ENCODE data around the gene EEF2K. TPM values are rescaled to one million over a fixed set of nuclear protein-coding genes. Genes with fewer than 3 reads are reported as not detected.

Gene EEF2K
- total and polyA plus RNA-seq, 2 experiments from 2014 or later: 16.1 to 26.1 TPM

GRCh38 chr16:22325598-22326368 lies 119.7 kb downstream of the EEF2K start:
- Histone ChIP-seq H3K4me1 (ENCODE audit: low read depth) (no peaks in the 10 kb centered on the region), H3K27me3 (no peaks in the 10 kb centered on the region), H3K27ac (no peak overlapping the region), H3K4me3 (no peak overlapping the region), H3K36me3 (peaks cover 10% of the 10 kb centered on the region), H3K9me3 (ENCODE audit: low read depth) (no peaks in the 10 kb centered on the region)
- no peak for TF ChIP-seq CTCF (IDR thresholded peaks at IDR 0.05; ENCODE audit: low read depth, low read length)
- no peak for DNase-seq (ENCODE audit: low read depth in 1 of 2, low spot score in 1 of 2)

- Histone ChIP-seq H3K27me3 (no peaks in the 10 kb centered on the region), H3K27ac (no peak overlapping the region), H3K4me1 (ENCODE audit: low read depth) (no peaks in the 10 kb centered on the region), H3K4me3 (no peak overlapping the region), H3K9me3 (ENCODE audit: low read depth) (no peaks in the 10 kb centered on the region), H3K36me3 (peaks cover 10% of the 10 kb centered on the region)
- DNase-seq (ENCODE audit: low read depth in 1 of 2, low spot score in 1 of 2): no peak
- TF ChIP-seq CTCF (IDR thresholded peaks at IDR 0.05; ENCODE audit: low read depth, low read length): no peak
These were observed 120.2 kb downstream of the EEF2K start for GRCh38 chr16:22326369-22326652.

DNA sequence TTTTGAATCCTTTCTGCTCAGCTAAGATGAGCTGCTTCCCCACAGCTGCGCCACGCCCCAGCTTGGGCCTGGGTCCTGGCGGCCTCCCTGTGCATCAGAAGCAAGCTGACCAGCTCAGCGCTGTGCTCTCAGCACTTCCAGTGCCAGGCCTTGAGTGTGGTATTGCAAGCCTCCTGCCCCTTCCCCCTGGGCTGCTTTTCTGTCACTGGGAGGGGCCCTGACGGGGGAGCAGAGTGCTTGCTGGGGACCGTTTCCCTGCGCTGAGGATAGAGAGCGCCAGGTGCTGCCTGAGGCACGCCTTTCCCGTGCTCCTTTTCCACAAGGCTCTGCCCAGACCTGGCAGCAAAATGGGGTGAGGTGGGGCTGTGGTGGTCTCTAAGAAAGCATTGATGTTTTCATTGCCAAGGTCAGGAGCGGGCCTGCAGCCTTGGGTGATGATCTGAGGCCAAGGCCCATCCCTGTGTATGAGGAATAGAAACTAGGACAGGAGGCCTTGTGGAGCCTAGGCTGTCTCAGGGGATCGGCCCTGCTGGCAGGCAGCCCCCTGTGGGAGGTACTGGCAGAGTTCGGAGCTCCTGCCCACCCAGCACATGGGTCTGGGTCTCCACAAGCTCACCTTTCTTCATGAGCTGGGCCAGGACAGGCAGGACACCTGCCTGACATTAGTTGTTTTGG lies 120.8 kb downstream of the EEF2K start:
- Histone ChIP-seq H3K27ac (no peak overlapping the region), H3K27me3 (no peaks in the 10 kb centered on the region), H3K4me3 (no peak overlapping the region), H3K36me3 (peaks cover 10% of the 10 kb centered on the region), H3K9me3 (ENCODE audit: low read depth) (no peaks in the 10 kb centered on the region), H3K4me1 (ENCODE audit: low read depth) (no peaks in the 10 kb centered on the region)
- TF ChIP-seq CTCF (IDR thresholded peaks at IDR 0.05; ENCODE audit: low read depth, low read length): no peak
- DNase-seq (ENCODE audit: low read depth in 1 of 2, low spot score in 1 of 2): no peak

- no peak overlapping the region for H3K27ac ChIP-seq
- H3K9me3 ChIP-seq (ENCODE audit: low read depth): no peaks in the 10 kb centered on the region
- DNase-seq (ENCODE audit: low read depth in 1 of 2, low spot score in 1 of 2): no peak
- peaks cover 10% of the 10 kb centered on the region for H3K36me3 ChIP-seq
- TF ChIP-seq CTCF (IDR thresholded peaks at IDR 0.05; ENCODE audit: low read depth, low read length): no peak
- no peaks in the 10 kb centered on the region for H3K27me3 ChIP-seq
- H3K4me1 ChIP-seq (ENCODE audit: low read depth): no peaks in the 10 kb centered on the region
- no peak overlapping the region for H3K4me3 ChIP-seq
These were observed 121.3 kb downstream of the EEF2K start for GRCh38 chr16:22327446-22327775.

DNA sequence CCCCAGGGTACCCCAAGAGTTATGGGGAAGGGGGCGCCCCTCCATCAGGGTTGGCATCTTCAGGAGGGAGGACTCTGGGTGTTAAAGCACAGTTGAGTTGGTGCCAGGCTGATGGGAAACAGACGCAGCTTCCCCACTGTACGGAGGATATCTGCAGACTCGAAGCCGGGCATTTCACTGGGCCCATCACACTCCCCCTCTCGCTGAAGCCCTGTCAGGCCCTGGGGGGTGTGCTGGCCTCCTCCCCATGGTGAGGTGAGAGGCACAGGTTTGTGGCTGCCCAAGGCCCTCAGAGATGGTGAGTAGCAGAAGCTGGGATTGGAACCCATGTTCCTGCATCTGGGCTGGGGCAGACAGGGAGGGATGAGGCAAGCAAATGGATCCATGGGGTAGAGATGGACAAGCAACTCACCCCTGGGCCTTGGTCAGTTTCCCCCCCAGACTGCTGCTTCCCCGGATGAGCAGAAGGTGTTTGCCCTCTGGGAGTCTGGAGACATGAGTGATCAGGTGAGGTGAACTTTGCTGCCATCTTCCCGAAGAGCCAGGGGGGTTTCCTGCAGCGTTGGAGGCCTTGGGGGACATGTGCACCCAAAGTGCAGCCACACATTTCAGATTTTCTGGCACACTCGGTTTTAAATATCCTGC lies 122.1 kb downstream of the EEF2K start:
- Histone ChIP-seq H3K36me3 (peaks cover 10% of the 10 kb centered on the region), H3K9me3 (ENCODE audit: low read depth) (no peaks in the 10 kb centered on the region), H3K27me3 (no peaks in the 10 kb centered on the region), H3K4me1 (ENCODE audit: low read depth) (no peaks in the 10 kb centered on the region), H3K27ac (no peak overlapping the region), H3K4me3 (no peak overlapping the region)
- TF ChIP-seq CTCF (IDR thresholded peaks at IDR 0.05; ENCODE audit: low read depth, low read length): no peak
- DNase-seq (ENCODE audit: low read depth in 1 of 2, low spot score in 1 of 2): no peak

Data from cardiac muscle cell (in vitro differentiated cells and primary cell).